ENCODE results near the gene AKAP13.
A peak's percentile ranks its signal among the peaks of the same experiment; 100 is the strongest.

The AKAP13 gene

GRCh38 chr15:85725564-85725963, 345.2 kb downstream of the AKAP13 start:
- no peak for DNase-seq

GRCh38 chr15:85726454-85726853, 346.1 kb downstream of the AKAP13 start:
- DNase-seq, result no peak

- no peak for DNase-seq
Observed at GRCh38 chr15:85727068-85727467, 346.7 kb downstream of the AKAP13 start.

GRCh38 chr15:85730001-85730820, 349.8 kb downstream of the AKAP13 start:
- peak in 8 of 56 donors; percentile 13 to 73 (median 28) for DNase-seq

- DNase-seq, result no peak
Observed at GRCh38 chr15:85733416-85733815, 353.0 kb downstream of the AKAP13 start.

GRCh38 chr15:85737061-85737460, 356.7 kb downstream of the AKAP13 start:
- DNase-seq, result no peak

- DNase-seq, result no peak
Observed at GRCh38 chr15:85741021-85741421, 360.6 kb downstream of the AKAP13 start.

- no peak for DNase-seq
Observed at GRCh38 chr15:85741662-85742061, 361.3 kb downstream of the AKAP13 start.

GRCh38 chr15:85742186-85742821, 361.9 kb downstream of the AKAP13 start:
- DNase-seq, result peak in 15 of 56 donors; percentile 15 to 47 (median 34)

- DNase-seq, result no peak
Observed at GRCh38 chr15:85743392-85744055, 363.1 kb downstream of the AKAP13 start.

- no peak for DNase-seq
Observed at GRCh38 chr15:85744579-85744978, 364.2 kb downstream of the AKAP13 start.

GRCh38 chr15:85745023-85745422, 364.6 kb downstream of the AKAP13 start:
- no peak for DNase-seq

- no peak for DNase-seq
Observed at GRCh38 chr15:85745525-85746150, 365.2 kb downstream of the AKAP13 start.

GRCh38 chr15:85746641-85747040, 366.2 kb downstream of the AKAP13 start:
- DNase-seq, result no peak

GRCh38 chr15:85748176-85748575, 367.8 kb downstream of the AKAP13 start:
- no peak for DNase-seq

GRCh38 chr15:85748729-85749128, 368.3 kb downstream of the AKAP13 start:
- DNase-seq, result no peak

GRCh38 chr15:85749261-85750151, 369.1 kb downstream of the AKAP13 start:
- peak in 6 of 56 donors; percentile 18 to 40 (median 26) for DNase-seq

- DNase-seq, result peak in 50 of 56 donors; percentile 26 to 83 (median 65)
Observed at GRCh38 chr15:85750319-85751290, 370.2 kb downstream of the AKAP13 start.
